HG02588 (cell line): Measurements from ENCODE around the gene VKORC1L1.
"Not testable (repeated sequence)": the region's sequence is repeated elsewhere in the genome, so short reads cannot be mapped to it uniquely, and the experiment has no call there.

Experiments used
- ATAC-seq: cut with Tn5 transposase; IDR thresholded peaks from one replicate; pipeline ENCODE4 v1.9.1; 2021; ENCODE audit warnings: mild to moderate bottlenecking, moderate library complexity; ENCODE audit not compliant: unreplicated experiment

VKORC1L1 gene

GRCh38 chr7:65975814-65976445 lies 103.1 kb downstream of the VKORC1L1 start:
- ATAC-seq = no peak

- no peak for ATAC-seq
Observed at GRCh38 chr7:65976659-65977196, 103.9 kb downstream of the VKORC1L1 start.

- ATAC-seq = no peak
Observed at GRCh38 chr7:65978891-65979582, 106.2 kb downstream of the VKORC1L1 start.

- ATAC-seq = no peak
Observed at GRCh38 chr7:65979583-65980477, 107.0 kb downstream of the VKORC1L1 start.

GRCh38 chr7:65980478-65981250 lies 107.8 kb downstream of the VKORC1L1 start:
- peak; percentile 67 for ATAC-seq

- ATAC-seq = peak; percentile 85
Observed at GRCh38 chr7:65981965-65982792, 109.3 kb downstream of the VKORC1L1 start, which contains the start of gene GUSB. GUSB (minus strand) TSS chr7:65982213; CDS start chr7:65982183, 30 bp downstream.

GRCh38 chr7:65983965-65984658 lies 111.2 kb downstream of the VKORC1L1 start:
- no peak for ATAC-seq

GRCh38 chr7:65988084-65988483 lies 115.2 kb downstream of the VKORC1L1 start:
- no peak for ATAC-seq

- ATAC-seq = not testable (repeated sequence)
Observed at GRCh38 chr7:65988503-65988902, 115.6 kb downstream of the VKORC1L1 start.

GRCh38 chr7:65989694-65990080 lies 116.8 kb downstream of the VKORC1L1 start:
- ATAC-seq = no peak

- ATAC-seq = not testable (repeated sequence)
Observed at GRCh38 chr7:65991829-65992228, 119.0 kb downstream of the VKORC1L1 start.

- ATAC-seq = no peak
Observed at GRCh38 chr7:65992526-65992925, 119.7 kb downstream of the VKORC1L1 start.

- ATAC-seq = not testable (repeated sequence)
Observed at GRCh38 chr7:65994984-65995383, 122.1 kb downstream of the VKORC1L1 start.

GRCh38 chr7:66000823-66001417 lies 128.0 kb downstream of the VKORC1L1 start:
- ATAC-seq = not testable (repeated sequence)

- not testable (repeated sequence) for ATAC-seq
Observed at GRCh38 chr7:66005115-66005671, 132.3 kb downstream of the VKORC1L1 start.

- no peak for ATAC-seq
Observed at GRCh38 chr7:66007232-66007631, 134.4 kb downstream of the VKORC1L1 start.
